22Rv1 (cell line): ENCODE data around the gene ZBTB20.

ENCODE experiments used
- CTCF ChIP-seq: fragments of 450-650 bp; IDR thresholded peaks from 2 replicates; pipeline ENCODE4 v1.5.1; 2017; ENCODE audit warnings: mild to moderate bottlenecking
- ZFX ChIP-seq: fragments of 450-650 bp; IDR thresholded peaks from 2 replicates; pipeline ENCODE4 v1.6.1; 2017; ENCODE audit warnings: antibody characterized with exemption, borderline replicate concordance

DNA sequence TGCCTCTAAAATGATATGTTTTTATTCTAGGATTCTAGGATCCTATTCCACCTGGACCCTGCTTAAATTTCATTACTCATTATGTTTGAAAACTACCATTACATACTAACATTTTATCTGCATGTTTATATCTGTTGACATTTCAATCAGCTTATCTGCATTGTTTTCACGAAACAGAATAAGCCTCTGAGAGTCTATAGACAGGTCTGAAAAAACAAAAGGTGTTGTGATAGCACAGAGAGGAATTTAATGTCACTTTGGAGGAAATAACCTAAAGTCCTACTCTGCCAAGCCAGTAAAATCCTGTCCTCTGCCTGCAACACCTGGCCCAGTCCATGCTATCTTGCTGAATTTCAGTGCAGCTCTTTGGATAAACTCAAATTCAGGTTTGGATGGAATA, 315.2 kb downstream of the ZBTB20 start:
- TF ChIP-seq CTCF (no peak), ZFX (no peak)
